Motor neuron (in vitro differentiated cells): Measurements from ENCODE around the gene CUTC. TPM values are rescaled to one million over a fixed set of nuclear protein-coding genes. Genes with fewer than 3 reads are reported as not detected.

Experiments
- ATAC-seq, 8 experiments: fragments of 200-7000 bp; cut with Tn5 transposase; replicated peaks in 6 of 8; 2 replicates each; pipeline ENCODE4 v1.8.0; 2021; ENCODE audit warnings: mild to moderate bottlenecking in 8 of 8, moderate library complexity in 8 of 8
- H3K27ac ChIP-seq, 2 donors: fragments of 250-450 bp; sonication (Bioruptor Pico); 2 replicates each; pipeline ENCODE4 v1.9.0; 2021; ENCODE audit warnings: antibody characterized with exemption in 2 of 2, mild to moderate bottlenecking in 2 of 2, moderate library complexity in 1 of 2
- H3K4me1 ChIP-seq, 2 donors: fragments of 250-450 bp; sonication (Bioruptor Pico); replicated peaks in 1 of 2; 2 replicates each; pipeline ENCODE4 v1.6.1; 2021; ENCODE audit warnings: antibody characterized with exemption in 2 of 2, mild to moderate bottlenecking in 2 of 2, moderate library complexity in 1 of 2
- H3K4me3 ChIP-seq, 5 donors: fragments of 250-450 bp; sonication (Bioruptor Pico); 2 replicates each; pipeline ENCODE4 v1.9.0; 2021; ENCODE audit warnings: antibody characterized with exemption in 5 of 5, mild to moderate bottlenecking in 5 of 5, moderate library complexity in 4 of 5
- WGBS, 10 experiments: fragments of 450-650 bp; shearing (Covaris generic); methylation state at CpG; one replicate each; pipeline ENCODE4 v1.0.0; 2022; 5-methylcytosine and 5-hydroxymethylcytosine counted together
- in situ Hi-C, 9 experiments: fragments of 400-800 bp; cut with MboI; loops; one replicate each; pipeline ENCODE4 v1.15.0; 2021; ENCODE audit warnings: low sequenced_read_pairs in 9 of 9, low pct_unique_long_range_greater_than_20kb in 2 of 9; ENCODE audit not compliant: unreplicated experiment in 9 of 9
- total RNA-seq, 8 experiments: library from RNA; unstranded; fragments of 300-600 nt; gene quantifications; 2 replicates each; pipeline versions ENCODE4 v1.2.3 to v1.2.4, GENCODE V29; 2022

CUTC gene
- total RNA-seq, 8 experiments from 2014 or later: 15.1 to 23.8 (median 16.0) TPM

GRCh38 chr10:99777918-99778714 is 46.1 kb downstream of the CUTC start:
- H3K4me1 ChIP-seq: no peaks in the 10 kb centered on the region
- peak in 1 of 8 experiments; percentile 10 for ATAC-seq
- in situ Hi-C loops: no loop called here
- WGBS, 10 experiments: 60 to 100% (median 100%) methylated on average over 1 of the region's 1 CpG; no CpG with 5 or more reads in 5 of the 10 experiments
- no peak overlapping the region for H3K27ac ChIP-seq
- H3K4me3 ChIP-seq: no peak overlapping the region

GRCh38 chr10:99779335-99779734 is 47.3 kb downstream of the CUTC start:
- Histone ChIP-seq H3K4me1 (no peaks in the 10 kb centered on the region), H3K27ac (no peak overlapping the region), H3K4me3 (no peak overlapping the region)
- in situ Hi-C loops: no loop called here
- peak in 2 of 8 experiments; percentile 4 to 9 for ATAC-seq
- 11 to 88% (median 67%) methylated on average over 1 to 4 of the region's 4 CpGs; no CpG with 5 or more reads in 2 of the 10 experiments for WGBS, 10 experiments

- WGBS, 10 experiments: 50 to 100% (median 81%) methylated on average over 2 to 5 of the region's 5 CpGs; no CpG with 5 or more reads in 3 of the 10 experiments
- Histone ChIP-seq H3K27ac (no peak overlapping the region), H3K4me1 (no peaks in the 10 kb centered on the region), H3K4me3 (no peak overlapping the region)
- no peak for ATAC-seq
- in situ Hi-C loops: no loop called here
These were observed 49.8 kb downstream of the CUTC start for GRCh38 chr10:99781734-99782429.

DNA sequence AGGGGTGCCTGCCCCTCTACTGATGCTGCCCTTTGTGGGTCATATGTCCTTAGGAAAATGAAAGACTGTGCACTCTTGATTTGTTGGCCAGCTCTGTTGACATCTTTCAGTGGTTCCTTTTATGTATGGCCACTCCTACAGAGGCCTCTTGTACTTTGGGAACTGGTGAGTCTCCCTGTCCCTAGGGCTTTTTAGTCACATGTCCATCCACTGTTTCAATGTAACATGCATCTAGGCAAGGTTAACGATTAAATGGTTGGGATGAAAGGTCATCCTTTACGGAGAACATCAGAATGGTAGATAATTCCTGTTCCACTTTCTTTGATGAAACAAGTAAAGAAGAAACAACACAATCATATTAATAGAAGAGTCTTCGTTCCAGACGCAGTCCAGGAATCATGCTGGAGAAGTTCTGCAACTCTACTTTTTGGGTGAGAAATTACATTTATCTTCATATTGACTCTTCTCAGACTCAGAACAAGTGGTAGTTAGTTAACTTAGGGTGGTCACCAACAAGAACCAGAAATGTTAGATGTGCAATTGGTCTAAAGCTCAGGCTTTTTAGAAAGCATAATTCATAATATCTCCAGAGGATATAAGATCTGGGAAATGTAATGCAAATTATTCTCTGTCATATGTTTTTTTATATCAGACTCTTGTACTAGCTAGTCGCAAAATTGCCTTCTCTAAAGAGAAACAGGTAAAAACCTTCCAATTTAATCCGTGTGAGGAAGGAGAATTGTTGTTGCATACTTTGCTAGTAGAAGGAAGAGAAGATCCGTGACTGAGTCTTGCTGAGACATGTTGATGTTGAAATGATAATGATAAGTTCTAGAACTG is 50.6 kb downstream of the CUTC start, which contains the start of gene ABCC2:
ABCC2 (plus strand) TSS at position 194 of the 840 bp plus-strand sequence; CDS start at position 399, 205 bp downstream.
- Histone ChIP-seq H3K4me1 (no peaks in the 10 kb centered on the region), H3K4me3 (no peak within 1 kb of the TSS), H3K27ac (no peak within 1 kb of the TSS)
- in situ Hi-C loops: no loop called here
- whole genome bisulfite sequencing, 10 experiments: 74 to 100% (median 94%) methylated on average over 1 to 7 of the region's 7 CpGs
- peak in 1 of 8 experiments; percentile 7 for ATAC-seq

DNA sequence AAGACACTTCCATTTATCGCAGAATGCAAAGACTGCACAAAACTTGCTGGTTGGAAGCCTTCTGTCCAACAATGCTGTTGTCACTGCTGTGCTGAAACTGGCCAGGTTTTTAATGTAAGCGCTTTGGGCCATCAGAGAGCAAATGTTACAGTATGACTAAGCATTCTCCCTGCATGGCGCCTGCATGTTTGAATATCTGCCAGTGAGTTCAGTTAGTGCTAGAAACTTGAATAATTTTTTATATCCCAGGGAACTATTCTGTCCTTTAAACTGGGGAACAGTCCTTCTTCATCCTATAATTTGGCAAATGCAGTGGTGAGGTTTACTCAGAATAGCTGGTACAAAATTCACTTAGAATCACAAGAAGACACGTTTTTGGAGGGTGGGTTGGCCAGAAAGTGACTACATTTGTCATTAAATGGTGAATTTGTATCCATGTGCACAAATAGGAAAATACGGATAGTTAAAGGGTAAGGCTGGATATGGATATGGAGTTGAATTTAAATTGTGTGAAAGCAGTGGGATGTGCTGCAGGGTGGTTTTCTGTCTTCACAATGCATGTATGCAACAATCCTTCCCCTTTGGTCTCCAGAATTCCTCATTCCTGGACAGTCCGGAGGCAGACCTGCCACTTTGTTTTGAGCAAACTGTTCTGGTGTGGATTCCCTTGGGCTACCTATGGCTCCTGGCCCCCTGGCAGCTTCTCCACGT is 52.1 kb downstream of the CUTC start:
- Histone ChIP-seq H3K4me1 (no peaks in the 10 kb centered on the region), H3K27ac (no peak overlapping the region), H3K4me3 (no peak overlapping the region)
- in situ Hi-C loops: no loop called here
- WGBS, 10 experiments: 0 to 87% (median 77%) methylated on average over 2 to 6 of the region's 7 CpGs; no CpG with 5 or more reads in 2 of the 10 experiments
- ATAC-seq: peak in 6 of 8 experiments; percentile 42 to 84 (median 56)

DNA sequence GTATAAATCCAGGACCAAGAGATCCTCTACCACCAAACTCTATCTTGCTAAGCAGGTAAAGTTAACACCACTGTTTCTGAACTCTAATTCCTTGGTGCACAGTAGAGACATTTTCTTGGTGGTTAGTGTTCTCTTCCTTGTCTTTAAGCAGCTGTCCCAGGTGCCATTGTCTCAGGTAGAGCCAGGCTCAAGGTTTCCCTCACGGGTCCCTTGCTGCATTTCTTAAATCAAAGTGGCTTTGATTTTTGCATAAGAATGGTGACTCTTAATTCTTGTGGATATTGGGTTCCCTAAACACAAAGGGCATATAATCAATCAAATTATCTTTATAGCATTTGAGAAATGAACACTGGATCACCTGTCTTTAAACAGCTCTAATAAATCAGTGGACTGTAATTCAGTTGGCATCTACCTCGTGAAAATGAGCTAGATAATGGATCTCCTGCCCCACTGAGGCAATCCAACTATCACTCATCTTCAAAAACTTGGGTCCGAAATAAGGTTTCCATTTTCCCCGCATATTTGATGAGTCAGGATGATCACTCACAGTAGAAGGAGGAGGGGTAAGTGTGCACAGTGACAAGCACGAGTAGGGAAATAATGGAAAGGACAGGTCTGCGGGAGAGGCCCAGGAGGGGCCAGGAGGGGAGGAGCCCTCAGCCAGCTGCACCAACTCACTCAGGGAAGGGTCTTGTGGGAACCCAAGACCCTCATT is 52.9 kb downstream of the CUTC start:
- Histone ChIP-seq H3K4me3 (no peak overlapping the region), H3K27ac (no peak overlapping the region), H3K4me1 (no peaks in the 10 kb centered on the region)
- WGBS, 10 experiments: 0 to 100% (median 53%) methylated on average over 1 to 6 of the region's 6 CpGs
- in situ Hi-C loops: no loop called here
- peak in 2 of 8 experiments; percentile 12 to 13 for ATAC-seq

- 71 to 97% (median 89%) methylated on average over 1 to 5 of the region's 6 CpGs; no CpG with 5 or more reads in 3 of the 10 experiments for WGBS, 10 experiments
- H3K4me3 ChIP-seq: no peak overlapping the region
- H3K4me1 ChIP-seq: no peaks in the 10 kb centered on the region
- no peak for ATAC-seq
- H3K27ac ChIP-seq: no peak overlapping the region
- in situ Hi-C loops: no loop called here
These were observed 53.6 kb downstream of the CUTC start for GRCh38 chr10:99785646-99786045.

GRCh38 chr10:99787311-99787710 is 55.3 kb downstream of the CUTC start:
- ATAC-seq: no peak
- no peak overlapping the region for H3K4me3 ChIP-seq
- H3K27ac ChIP-seq: no peak overlapping the region
- no peaks in the 10 kb centered on the region for H3K4me1 ChIP-seq
- in situ Hi-C loops: no loop called here
- 23 to 88% (median 62%) methylated on average over 1 to 5 of the region's 5 CpGs for WGBS, 10 experiments

GRCh38 chr10:99787782-99788445 is 55.9 kb downstream of the CUTC start:
- no peak overlapping the region for H3K4me3 ChIP-seq
- in situ Hi-C loops: no loop called here
- WGBS, 10 experiments: 54 to 100% (median 67%) methylated on average over 3 to 7 of the region's 7 CpGs
- no peak overlapping the region for H3K27ac ChIP-seq
- H3K4me1 ChIP-seq: no peaks in the 10 kb centered on the region
- ATAC-seq: no peak

DNA sequence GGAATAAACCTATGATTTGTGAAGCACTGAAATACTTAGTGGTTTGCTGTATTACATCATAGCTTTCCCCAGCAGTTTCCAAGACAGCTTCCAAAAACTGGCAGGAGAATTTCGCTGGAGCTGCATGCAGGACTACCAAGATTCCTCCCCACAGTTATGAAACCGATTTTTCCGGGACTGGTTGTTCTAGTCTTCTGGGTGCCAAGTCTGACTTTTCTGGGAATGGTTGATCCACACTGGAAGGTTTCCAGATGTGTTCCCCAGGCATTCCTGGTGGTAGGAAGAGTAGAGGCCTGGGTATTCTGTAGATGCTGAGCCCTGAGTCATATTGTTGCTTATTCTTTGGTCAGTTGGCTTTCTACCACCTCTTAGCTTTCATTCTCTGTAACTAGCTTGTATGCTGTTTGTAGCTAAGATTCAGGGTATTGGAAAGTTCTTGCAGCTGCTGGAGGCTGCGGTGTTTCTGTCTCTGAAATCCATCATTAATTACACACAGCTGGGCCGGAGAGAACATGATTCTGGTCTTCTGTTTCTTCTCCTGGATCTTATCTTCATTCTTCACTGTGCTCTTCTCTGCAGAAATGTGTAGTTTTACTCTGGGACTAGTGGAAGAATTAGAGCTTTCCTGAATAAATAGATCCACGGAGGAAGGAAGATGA is 56.7 kb downstream of the CUTC start:
- ATAC-seq: peak in 2 of 8 experiments; percentile 16 to 35
- Histone ChIP-seq H3K4me1 (no peaks in the 10 kb centered on the region), H3K27ac (no peak overlapping the region), H3K4me3 (no peak overlapping the region)
- in situ Hi-C loops: no loop called here
- WGBS, 10 experiments: 6 to 86% (median 65%) methylated on average over 1 to 5 of the region's 6 CpGs; no CpG with 5 or more reads in 1 of the 10 experiments

GRCh38 chr10:99791831-99792230 is 59.8 kb downstream of the CUTC start:
- in situ Hi-C loops: no loop called here
- WGBS, 10 experiments: 84 to 100% (median 93%) methylated on average over 2 to 3 of the region's 3 CpGs; no CpG with 5 or more reads in 2 of the 10 experiments

More at GRCh38 chr10:99791831-99792230, 59.8 kb downstream of the CUTC start:
- Histone ChIP-seq H3K4me3 (no peak overlapping the region), H3K4me1 (no peaks in the 10 kb centered on the region), H3K27ac (no peak overlapping the region)
- no peak for ATAC-seq
